Activated B cell treated with CpG ODN at 0.5 μM for 24 hours (primary cell): ENCODE data around the gene ANKRD11. TPM values are rescaled to one million over a fixed set of nuclear protein-coding genes. Genes with fewer than 3 reads are reported as not detected.
"Not testable (repeated sequence)": the region's sequence is repeated elsewhere in the genome, so short reads cannot be mapped to it uniquely, and the experiment has no call there.

Experiments
- ATAC-seq: fragments of 200-7000 bp; cut with Tn5 transposase; one replicate; pipeline ENCODE4 v1.10.0; 2021; ENCODE audit warnings: low read depth, mild to moderate bottlenecking, moderate library complexity
- CTCF ChIA-PET: fragments of 350-600 bp; sonication (Branson Sonifier 250); formaldehyde crosslinking; loops from one replicate; lab custom pipeline; 2021; ENCODE audit warnings: antibody characterized with exemption; lab: Charles Lee
- POLR2A ChIA-PET: fragments of 350-600 bp; sonication (Branson Sonifier 250); formaldehyde crosslinking; loops from one replicate; lab custom pipeline; 2021; ENCODE audit warnings: antibody characterized with exemption; lab: Charles Lee
- DNase-seq: peaks from one replicate; pipeline ENCODE4 v3.0.0; 2022
- H3K27ac Mint-ChIP-seq: one replicate; pipeline ENCODE4 v1.8.0; 2020; ENCODE audit warnings: mixed read lengths
- H3K27me3 Mint-ChIP-seq: one replicate; pipeline ENCODE4 v1.8.0; 2021; ENCODE audit warnings: mixed read lengths
- H3K36me3 Mint-ChIP-seq: one replicate; pipeline ENCODE4 v1.8.0; 2021; ENCODE audit warnings: low read depth, mixed read lengths
- H3K4me1 Mint-ChIP-seq: one replicate; pipeline ENCODE4 v1.8.0; 2021; ENCODE audit warnings: mixed read lengths
- H3K4me3 Mint-ChIP-seq: one replicate; pipeline ENCODE4 v1.8.0; 2020; ENCODE audit warnings: mild to moderate bottlenecking, mixed read lengths
- H3K9me3 Mint-ChIP-seq: one replicate; pipeline ENCODE4 v1.8.0; 2020; ENCODE audit warnings: mixed read lengths
- intact Hi-C: fragments of 100-400 bp; cut with micrococcal nuclease; formaldehyde crosslinking; loops from one replicate; pipeline ENCODE4 v1.15.1; 2024
- total RNA-seq: library from RNA; stranded (reverse); gene quantifications from 2 replicates; pipeline ENCODE4 v1.2.3, GENCODE V29; 2022
- TF ChIP-seq, protein P1 (sequence below): fragments of 200-600 bp; IDR thresholded peaks from one replicate; pipeline ENCODE4 v1.8.0; 2022; ENCODE audit warnings: antibody characterized with exemption, mild to moderate bottlenecking

Gene ANKRD11
- total RNA-seq, 1 donor from 2014 or later: 243 TPM

DNA sequence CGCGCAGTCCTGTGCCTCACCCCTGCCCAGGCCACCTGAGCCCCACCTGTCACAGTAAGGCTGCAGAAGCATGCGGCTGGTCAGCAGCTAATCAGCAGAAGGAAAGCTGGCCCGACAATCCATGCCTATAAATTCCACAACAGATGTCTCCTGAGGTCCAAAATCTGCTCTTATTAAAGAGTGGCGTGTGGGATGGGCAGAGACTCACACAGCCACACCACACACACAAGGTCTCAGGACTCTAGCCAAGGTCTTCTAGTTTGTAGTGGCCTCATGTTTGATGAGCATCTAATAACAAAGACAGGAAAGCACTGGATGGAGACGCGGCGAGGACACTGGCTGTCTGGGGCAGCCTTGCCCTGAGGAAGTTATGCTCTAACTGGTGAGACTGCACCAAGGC lies 55.9 kb downstream of the ANKRD11 start:
- no peak for ATAC-seq
- CTCF ChIA-PET: interaction anchor here (1.2 kb wide), 1 partner anchor 49 kb away, joined by 3 read pairs; no protein-coding TSS in a partner anchor
- peaks cover 56% of the 10 kb centered on the region for H3K4me1 Mint-ChIP-seq
- TF ChIP-seq, protein P1, sequence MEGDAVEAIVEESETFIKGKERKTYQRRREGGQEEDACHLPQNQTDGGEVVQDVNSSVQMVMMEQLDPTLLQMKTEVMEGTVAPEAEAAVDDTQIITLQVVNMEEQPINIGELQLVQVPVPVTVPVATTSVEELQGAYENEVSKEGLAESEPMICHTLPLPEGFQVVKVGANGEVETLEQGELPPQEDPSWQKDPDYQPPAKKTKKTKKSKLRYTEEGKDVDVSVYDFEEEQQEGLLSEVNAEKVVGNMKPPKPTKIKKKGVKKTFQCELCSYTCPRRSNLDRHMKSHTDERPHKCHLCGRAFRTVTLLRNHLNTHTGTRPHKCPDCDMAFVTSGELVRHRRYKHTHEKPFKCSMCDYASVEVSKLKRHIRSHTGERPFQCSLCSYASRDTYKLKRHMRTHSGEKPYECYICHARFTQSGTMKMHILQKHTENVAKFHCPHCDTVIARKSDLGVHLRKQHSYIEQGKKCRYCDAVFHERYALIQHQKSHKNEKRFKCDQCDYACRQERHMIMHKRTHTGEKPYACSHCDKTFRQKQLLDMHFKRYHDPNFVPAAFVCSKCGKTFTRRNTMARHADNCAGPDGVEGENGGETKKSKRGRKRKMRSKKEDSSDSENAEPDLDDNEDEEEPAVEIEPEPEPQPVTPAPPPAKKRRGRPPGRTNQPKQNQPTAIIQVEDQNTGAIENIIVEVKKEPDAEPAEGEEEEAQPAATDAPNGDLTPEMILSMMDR: no peak
- DNase-seq: no peak
- H3K27ac Mint-ChIP-seq: no peak overlapping the region
- H3K36me3 Mint-ChIP-seq: peaks cover 30% of the 10 kb centered on the region
- H3K4me3 Mint-ChIP-seq: no peak overlapping the region
- H3K9me3 Mint-ChIP-seq: no peaks in the 10 kb centered on the region
- intact Hi-C loops: loop anchor here (2.0 kb wide), 1 partner anchor 18 kb away; no protein-coding TSS in a partner anchor
- POLR2A ChIA-PET: interaction anchor here (1.7 to 2.8 kb wide), 2 partner anchors 54 to 57 kb away, joined by 5 to 17 read pairs; no protein-coding TSS in a partner anchor
- no peaks in the 10 kb centered on the region for H3K27me3 Mint-ChIP-seq

DNA sequence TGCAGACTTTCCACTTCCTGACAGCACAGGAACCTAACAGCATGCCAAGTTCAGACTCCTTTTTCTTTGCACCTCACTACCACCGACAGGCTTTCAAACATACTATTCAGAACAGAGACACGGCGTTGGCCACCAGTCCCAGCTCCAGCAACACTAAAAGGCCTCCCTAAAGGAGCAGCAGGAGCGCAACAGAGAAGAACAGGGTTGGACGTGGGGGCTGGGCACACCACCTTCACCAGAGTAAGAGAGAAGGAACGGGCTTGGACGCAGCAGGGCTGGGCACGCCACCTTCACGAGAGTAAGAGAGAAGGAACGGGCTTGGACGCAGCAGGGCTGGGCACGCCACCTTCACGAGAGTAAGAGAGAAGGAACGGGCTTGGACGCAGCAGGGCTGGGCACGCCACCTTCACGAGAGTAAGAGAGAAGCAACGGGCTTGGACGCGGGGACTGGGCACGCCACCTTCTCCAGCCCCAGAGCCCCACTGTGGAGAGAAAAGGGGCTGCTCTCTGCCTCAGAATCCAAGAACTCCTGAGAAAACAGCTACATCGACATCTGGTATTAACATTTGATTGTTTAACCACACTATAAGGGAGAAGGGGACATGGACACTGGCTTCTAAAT lies 56.9 kb downstream of the ANKRD11 start:
- DNase-seq, H3K9me3 Mint-ChIP-seq, H3K27me3 Mint-ChIP-seq, CTCF ChIA-PET, ATAC-seq, H3K27ac Mint-ChIP-seq, H3K4me3 Mint-ChIP-seq, intact Hi-C loops: not testable (repeated sequence)
- Mint-ChIP-seq H3K4me1 (peaks cover 46% of the 10 kb centered on the region), H3K36me3 (peaks cover 23% of the 10 kb centered on the region)
- POLR2A ChIA-PET: interaction anchor here (0.7 kb wide), 1 partner anchor 116 kb away, joined by 3 read pairs; no protein-coding TSS in a partner anchor

DNA sequence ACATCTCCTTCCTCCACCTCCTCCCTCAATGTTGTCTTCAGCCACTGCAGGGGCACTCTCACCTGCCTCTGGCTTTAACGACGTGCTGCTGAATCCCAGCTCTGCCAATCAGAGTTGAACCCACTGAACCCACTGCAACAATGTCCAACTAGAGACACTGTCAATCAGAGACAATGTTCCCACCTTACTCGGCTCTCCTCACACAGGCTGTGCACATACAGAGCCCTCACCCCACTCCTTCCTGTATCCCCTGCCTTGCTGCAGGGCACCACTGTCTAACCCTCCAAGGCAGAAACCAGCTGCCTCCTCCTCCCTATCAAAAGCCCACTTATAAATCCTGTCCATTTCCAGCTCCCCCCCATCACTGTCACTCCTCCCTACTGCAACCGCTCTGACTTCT lies 58.7 kb downstream of the ANKRD11 start:
- Mint-ChIP-seq H3K4me3 (no peak overlapping the region), H3K27me3 (no peaks in the 10 kb centered on the region), H3K4me1 (peaks cover 36% of the 10 kb centered on the region), H3K9me3 (no peaks in the 10 kb centered on the region), H3K36me3 (peaks cover 19% of the 10 kb centered on the region), H3K27ac (no peak overlapping the region)
- CTCF ChIA-PET: no interaction called here
- no peak for ATAC-seq
- intact Hi-C loops: no loop called here
- POLR2A ChIA-PET: interaction anchor here (1.0 kb wide), 1 partner anchor 58 kb away, joined by 3 read pairs; no protein-coding TSS in a partner anchor
- TF ChIP-seq, protein P1: no peak
- DNase-seq: no peak

DNA sequence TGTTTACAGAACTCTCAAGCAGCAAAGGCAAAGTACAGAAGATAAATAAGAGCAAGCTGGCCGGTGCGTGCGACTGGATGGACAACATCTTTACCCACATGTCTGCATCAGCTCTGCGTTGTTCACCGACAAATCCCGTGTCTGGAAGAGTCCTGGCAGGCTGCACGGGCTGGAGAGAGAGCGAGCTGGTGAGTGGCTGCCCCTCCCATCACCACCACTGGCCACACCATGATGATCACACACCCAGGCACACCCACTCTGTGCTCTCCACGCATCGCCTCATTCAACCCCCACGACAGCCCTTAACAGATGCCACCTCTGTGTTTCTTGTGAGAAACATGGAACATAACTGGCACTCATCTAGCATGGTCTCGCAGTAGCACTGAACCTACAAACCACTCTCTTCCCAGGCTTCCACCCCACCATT lies 59.2 kb downstream of the ANKRD11 start:
- Mint-ChIP-seq H3K9me3 (no peaks in the 10 kb centered on the region), H3K4me1 (peaks cover 37% of the 10 kb centered on the region), H3K36me3 (peaks cover 21% of the 10 kb centered on the region), H3K27me3 (no peaks in the 10 kb centered on the region), H3K27ac (no peak overlapping the region), H3K4me3 (peak overlapping the region; percentile 16)
- ATAC-seq: peak; percentile 51
- TF ChIP-seq, protein P1: no peak
- CTCF ChIA-PET: no interaction called here
- intact Hi-C loops: no loop called here
- no peak for DNase-seq
- POLR2A ChIA-PET: no interaction called here

DNA sequence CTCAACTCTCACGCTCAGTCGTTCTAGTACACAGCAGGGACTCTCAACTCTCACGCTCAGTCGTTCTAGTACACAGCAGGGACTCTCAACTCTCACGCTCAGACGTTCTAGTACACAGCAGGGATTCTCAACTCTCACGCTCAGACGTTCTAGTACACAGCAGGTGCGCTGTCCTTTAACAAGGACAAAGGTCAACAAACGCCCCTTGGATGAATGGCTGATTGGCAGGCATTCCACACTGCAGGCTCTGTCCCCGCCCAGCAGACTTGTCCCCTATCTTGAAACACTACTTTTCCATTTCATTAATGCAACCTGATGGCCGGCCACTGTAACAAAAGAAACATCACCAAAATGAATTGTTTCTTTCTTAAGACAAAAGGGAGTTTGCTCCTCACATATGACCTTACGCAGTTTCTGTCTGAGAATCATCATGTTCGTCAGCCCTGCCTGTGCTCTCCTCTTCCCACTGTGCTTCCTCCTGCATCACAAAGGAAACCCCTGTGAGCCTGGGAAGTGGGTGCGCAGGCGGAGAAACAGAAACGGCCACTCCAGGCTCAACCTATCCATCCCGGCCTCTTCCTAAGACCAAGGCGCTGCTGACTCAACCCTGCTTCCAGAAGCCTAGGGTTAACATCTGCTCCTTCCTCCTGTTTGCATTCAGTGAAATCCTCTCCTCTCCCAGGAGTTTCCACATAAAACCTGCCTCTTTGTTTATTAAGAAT lies 59.8 kb downstream of the ANKRD11 start:
- no peak for DNase-seq
- no peak for ATAC-seq
- Mint-ChIP-seq H3K27ac (no peak overlapping the region), H3K4me1 (peaks cover 37% of the 10 kb centered on the region), H3K4me3 (peak overlapping the region; percentile 16), H3K9me3 (no peaks in the 10 kb centered on the region), H3K36me3 (peaks cover 19% of the 10 kb centered on the region), H3K27me3 (no peaks in the 10 kb centered on the region)
- POLR2A ChIA-PET: no interaction called here
- intact Hi-C loops: no loop called here
- TF ChIP-seq, protein P1: no peak
- CTCF ChIA-PET: no interaction called here

DNA sequence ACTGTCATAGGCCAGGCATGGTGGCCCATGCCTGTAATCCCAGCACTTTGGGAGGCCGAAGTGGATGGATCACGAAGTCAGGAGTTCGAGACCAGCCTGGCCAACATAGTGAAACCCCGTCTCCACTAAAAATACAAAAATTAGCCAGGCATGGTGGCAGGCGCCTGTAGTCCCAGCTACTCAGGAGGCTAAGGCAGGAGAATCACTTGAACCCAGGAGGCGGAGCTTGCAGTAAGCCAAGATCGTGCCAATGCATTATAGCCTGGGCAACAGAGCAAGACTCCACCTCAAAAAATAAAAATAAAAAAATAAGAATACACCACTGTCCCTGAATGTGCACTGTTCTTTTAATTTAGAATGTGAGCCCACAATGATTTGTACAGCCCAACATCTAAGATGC lies 61.8 kb downstream of the ANKRD11 start:
- H3K9me3 Mint-ChIP-seq, CTCF ChIA-PET, H3K27me3 Mint-ChIP-seq, DNase-seq, ATAC-seq, H3K27ac Mint-ChIP-seq, H3K4me3 Mint-ChIP-seq, POLR2A ChIA-PET: not testable (repeated sequence)
- intact Hi-C loops: loop anchor here (10.0 kb wide), 1 partner anchor 64 kb away; no protein-coding TSS in a partner anchor
- Mint-ChIP-seq H3K4me1 (peaks cover 38% of the 10 kb centered on the region), H3K36me3 (peaks cover 35% of the 10 kb centered on the region)
